Osteocyte (in vitro differentiated cells): ENCODE results near the gene PTPRN2. TPM values are rescaled to one million over a fixed set of nuclear protein-coding genes. Genes with fewer than 3 reads are reported as not detected.

Experiments
- DNase-seq: peaks from one replicate; pipeline ENCODE4 v3.0.0; 2021; ENCODE audit warnings: mixed read lengths; ENCODE audit not compliant: unreplicated experiment; ENCODE audit errors: extremely low spot score
- H3K27ac Mint-ChIP-seq: one replicate; pipeline ENCODE4 v1.8.0; 2021; ENCODE audit warnings: mild to moderate bottlenecking, mixed read lengths; ENCODE audit not compliant: unreplicated experiment
- H3K27me3 Mint-ChIP-seq: one replicate; pipeline ENCODE4 v1.8.0; 2021; ENCODE audit warnings: mixed read lengths; ENCODE audit not compliant: unreplicated experiment
- H3K36me3 Mint-ChIP-seq: one replicate; pipeline ENCODE4 v1.8.0; 2021; ENCODE audit warnings: mixed read lengths; ENCODE audit not compliant: unreplicated experiment
- H3K4me1 Mint-ChIP-seq: one replicate; pipeline ENCODE4 v1.8.0; 2021; ENCODE audit warnings: mixed read lengths; ENCODE audit not compliant: unreplicated experiment
- H3K4me3 Mint-ChIP-seq: one replicate; pipeline ENCODE4 v1.8.0; 2021; ENCODE audit warnings: mild to moderate bottlenecking, moderate library complexity, mixed read lengths; ENCODE audit not compliant: unreplicated experiment
- H3K9me3 Mint-ChIP-seq: one replicate; pipeline ENCODE4 v1.8.0; 2021; ENCODE audit warnings: mixed read lengths; ENCODE audit not compliant: unreplicated experiment
- CTCF ChIP-seq: fragments of 200-600 bp; sonication (generic); IDR thresholded peaks from 2 replicates; pipeline ENCODE4 v1.5.0; 2021; ENCODE audit warnings: antibody characterized with exemption, mild to moderate bottlenecking, moderate library complexity
- total RNA-seq: library from RNA; stranded (reverse); gene quantifications from 2 replicates; pipeline ENCODE4 v1.2.1, GENCODE V29; 2021

The PTPRN2 gene
- total RNA-seq, 1 donor from 2014 or later, result 0.59 TPM

- Mint-ChIP-seq H3K27me3 (no peaks in the 10 kb centered on the region), H3K9me3 (peaks cover 22% of the 10 kb centered on the region), H3K4me3 (no peak overlapping the region), H3K4me1 (no peaks in the 10 kb centered on the region), H3K36me3 (no peaks in the 10 kb centered on the region), H3K27ac (no peak overlapping the region)
- no peak for DNase-seq
- no peak for TF ChIP-seq CTCF
These were observed 66.8 kb downstream of the PTPRN2 start for GRCh38 chr7:158520825-158521224.

GRCh38 chr7:158519633-158520174 is 67.9 kb downstream of the PTPRN2 start:
- H3K4me1 Mint-ChIP-seq, result no peaks in the 10 kb centered on the region
- no peak for DNase-seq
- peaks cover 27% of the 10 kb centered on the region for H3K9me3 Mint-ChIP-seq
- H3K27ac Mint-ChIP-seq, result no peak overlapping the region
- no peaks in the 10 kb centered on the region for H3K36me3 Mint-ChIP-seq
- TF ChIP-seq CTCF, result no peak
- H3K27me3 Mint-ChIP-seq, result no peaks in the 10 kb centered on the region
- no peak overlapping the region for H3K4me3 Mint-ChIP-seq

DNA sequence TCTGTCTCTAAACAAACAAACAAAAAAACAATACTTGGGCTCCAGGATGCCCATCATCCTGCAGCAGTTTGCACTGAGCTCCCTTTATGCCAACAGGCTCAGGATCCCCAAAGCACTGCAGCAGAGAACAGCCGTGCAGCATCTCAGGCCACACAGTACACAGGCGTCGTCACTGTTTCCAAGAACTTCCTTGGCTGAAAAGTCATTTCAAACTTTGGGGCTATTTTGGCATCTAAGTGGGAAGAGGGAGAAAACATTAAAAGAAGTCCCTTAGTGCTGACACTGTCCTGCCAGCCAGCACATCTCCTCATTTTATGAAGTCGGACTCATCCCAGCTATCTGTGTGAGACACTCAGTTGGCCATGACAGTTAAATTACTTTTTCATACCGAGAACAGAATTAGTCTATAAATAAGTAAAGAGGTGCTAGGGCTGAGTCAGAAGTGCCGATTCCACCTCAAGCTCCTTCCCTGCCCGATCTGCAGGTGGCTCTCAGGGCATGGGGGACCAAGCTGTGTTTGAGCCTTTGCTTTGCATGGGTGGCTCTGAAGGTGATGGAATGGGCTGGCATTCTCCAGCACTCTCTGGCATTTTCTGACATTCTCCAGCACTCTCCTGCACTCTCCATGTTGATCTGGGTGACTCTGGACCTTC is 68.5 kb downstream of the PTPRN2 start:
- Mint-ChIP-seq H3K36me3 (no peaks in the 10 kb centered on the region), H3K4me1 (no peaks in the 10 kb centered on the region), H3K9me3 (peaks cover 27% of the 10 kb centered on the region), H3K27ac (no peak overlapping the region), H3K27me3 (no peaks in the 10 kb centered on the region), H3K4me3 (no peak overlapping the region)
- DNase-seq, result no peak
- TF ChIP-seq CTCF, result no peak

DNA sequence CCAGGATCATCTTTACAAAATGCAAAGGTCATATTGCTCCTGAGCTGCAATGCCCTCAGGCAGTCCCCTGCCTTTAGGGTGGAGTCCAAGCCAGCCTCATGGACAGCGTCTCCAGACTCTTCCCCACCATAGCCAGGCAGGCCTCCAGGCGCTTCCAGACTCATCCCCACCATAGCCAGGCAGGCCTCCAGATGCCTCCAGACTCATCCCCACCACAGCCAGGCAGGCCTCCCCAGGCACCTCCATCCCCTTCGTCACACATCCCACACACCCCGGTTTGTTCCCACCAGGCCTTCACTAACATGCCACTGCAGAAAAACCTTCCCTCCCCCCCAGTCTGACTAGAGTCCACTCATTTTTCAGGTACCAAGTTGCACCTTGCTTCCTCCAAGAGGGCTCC is 70.1 kb downstream of the PTPRN2 start:
- Mint-ChIP-seq H3K27ac (no peak overlapping the region), H3K4me1 (no peaks in the 10 kb centered on the region), H3K27me3 (no peaks in the 10 kb centered on the region), H3K36me3 (no peaks in the 10 kb centered on the region), H3K4me3 (no peak overlapping the region), H3K9me3 (peaks cover 34% of the 10 kb centered on the region)
- DNase-seq, result no peak
- TF ChIP-seq CTCF, result no peak

GRCh38 chr7:158517072-158517471 is 70.6 kb downstream of the PTPRN2 start:
- H3K9me3 Mint-ChIP-seq, result peaks cover 39% of the 10 kb centered on the region

More at GRCh38 chr7:158517072-158517471, 70.6 kb downstream of the PTPRN2 start:
- no peaks in the 10 kb centered on the region for H3K27me3 Mint-ChIP-seq
- no peak overlapping the region for H3K4me3 Mint-ChIP-seq
- H3K4me1 Mint-ChIP-seq, result no peaks in the 10 kb centered on the region
- no peaks in the 10 kb centered on the region for H3K36me3 Mint-ChIP-seq
- H3K27ac Mint-ChIP-seq, result no peak overlapping the region
- DNase-seq, result no peak
- no peak for TF ChIP-seq CTCF
